Colonic mucosa (tissue), 4 donors: ENCODE results near the gene TIGD3. TPM values are rescaled to one million over a fixed set of nuclear protein-coding genes. Genes with fewer than 3 reads are reported as not detected.

ENCODE experiments used
- DNase-seq: peaks from one replicate; pipeline ENCODE4 v3.0.0-alpha.2; 2020
- H3K27ac ChIP-seq: fragments of 200-600 bp; one replicate; pipeline ENCODE4 v1.8.0; 2021
- H3K27me3 ChIP-seq: fragments of 200-600 bp; one replicate; pipeline ENCODE4 v1.8.0; 2021
- H3K36me3 ChIP-seq: fragments of 200-600 bp; one replicate; pipeline ENCODE4 v1.8.0; 2021
- H3K4me1 ChIP-seq: fragments of 200-600 bp; one replicate; pipeline ENCODE4 v1.8.0; 2021; ENCODE audit warnings: mild to moderate bottlenecking
- H3K4me3 ChIP-seq: fragments of 200-600 bp; one replicate; pipeline ENCODE4 v1.8.0; 2021
- H3K9ac ChIP-seq, 2 donors: one replicate each; pipeline ENCODE4 v1.7.0; 2013; ENCODE audit warnings: control low read depth in 2 of 2, low read depth in 2 of 2, low read length in 2 of 2
- H3K9me3 ChIP-seq: fragments of 200-600 bp; one replicate; pipeline ENCODE4 v1.8.0; 2021
- CTCF ChIP-seq: fragments of 200-600 bp; IDR thresholded peaks from one replicate; pipeline ENCODE4 v1.8.0; 2022; ENCODE audit warnings: antibody characterized with exemption, mild to moderate bottlenecking
- intact Hi-C: fragments of 100-400 bp; cut with DNase I; formaldehyde crosslinking; loops from one replicate; pipeline ENCODE4 v1.14.1; 2022
- total RNA-seq, 2 donors: library from RNA; stranded (reverse); fragmentation: NEBNext Ultra II Directional in 1 of 2; extraction: Animal tissue kit (Norgen Biotek cat#: 25700) in 1 of 2; gene quantifications; one replicate each; pipeline ENCODE4 v1.2.1, GENCODE V29; 2021
- donor health status: healthy.
- donor health status: DM: no; HTN: no; CAD: no.
- donor health status: DM: no; HTN: no; CAD: no.

Gene TIGD3
- total RNA-seq, 2 donors from 2014 or later, result 0.48 to 0.77 TPM

GRCh38 chr11:65362320-65362931 lies 7.9 kb downstream of the TIGD3 start:
- Histone ChIP-seq H3K4me1 (peaks cover 5% of the 10 kb centered on the region), H3K4me3 (no peak overlapping the region), H3K36me3 (no peaks in the 10 kb centered on the region), H3K9ac (no peak overlapping the region), H3K27ac (no peak overlapping the region), H3K9me3 (no peaks in the 10 kb centered on the region), H3K27me3 (no peaks in the 10 kb centered on the region)
- no peak for DNase-seq
- TF ChIP-seq CTCF, result no peak
- intact Hi-C loops, result no loop called here

- no peaks in the 10 kb centered on the region for H3K27me3 ChIP-seq
- H3K4me3 ChIP-seq, result no peak overlapping the region
- intact Hi-C loops, result no loop called here
- peaks cover 5% of the 10 kb centered on the region for H3K4me1 ChIP-seq
- no peaks in the 10 kb centered on the region for H3K9me3 ChIP-seq
- TF ChIP-seq CTCF, result no peak
- no peaks in the 10 kb centered on the region for H3K36me3 ChIP-seq
- H3K27ac ChIP-seq, result no peak overlapping the region
- no peak overlapping the region for H3K9ac ChIP-seq
- no peak for DNase-seq
Observed at GRCh38 chr11:65362966-65363365, 8.4 kb downstream of the TIGD3 start.

- H3K9me3 ChIP-seq, result no peaks in the 10 kb centered on the region
- no peak overlapping the region for H3K4me3 ChIP-seq
- no peaks in the 10 kb centered on the region for H3K36me3 ChIP-seq
- no peaks in the 10 kb centered on the region for H3K27me3 ChIP-seq
- no peak for TF ChIP-seq CTCF
- H3K9ac ChIP-seq, result no peak overlapping the region
- no peak overlapping the region for H3K27ac ChIP-seq
- H3K4me1 ChIP-seq, result peaks cover 5% of the 10 kb centered on the region
- DNase-seq, result no peak
- intact Hi-C loops, result no loop called here
Observed at GRCh38 chr11:65363770-65364169, 9.2 kb downstream of the TIGD3 start.

- peak; percentile 61 for TF ChIP-seq CTCF
- intact Hi-C loops, result no loop called here
- no peak overlapping the region for H3K4me3 ChIP-seq
- no peaks in the 10 kb centered on the region for H3K27me3 ChIP-seq
- peak overlapping the region; percentile 10 for H3K27ac ChIP-seq
- H3K4me1 ChIP-seq, result peaks cover 5% of the 10 kb centered on the region
- no peak overlapping the region for H3K9ac ChIP-seq
- no peaks in the 10 kb centered on the region for H3K36me3 ChIP-seq
- DNase-seq, result peak; percentile 53
- no peaks in the 10 kb centered on the region for H3K9me3 ChIP-seq
Observed at GRCh38 chr11:65366340-65366773, 11.8 kb downstream of the TIGD3 start.

- no peak for TF ChIP-seq CTCF
- Histone ChIP-seq H3K27ac (no peak overlapping the region), H3K4me1 (peaks cover 5% of the 10 kb centered on the region), H3K36me3 (no peaks in the 10 kb centered on the region), H3K9me3 (no peaks in the 10 kb centered on the region), H3K4me3 (no peak overlapping the region), H3K9ac (peak overlapping the region in 1 of 2 donors; percentile 41), H3K27me3 (no peaks in the 10 kb centered on the region)
- intact Hi-C loops, result loop anchor here (5.0 kb wide), 1 partner anchor 142 kb away; no protein-coding TSS in a partner anchor
- no peak for DNase-seq
Observed at GRCh38 chr11:65370659-65371049, 16.1 kb downstream of the TIGD3 start.
